Upper lobe of right lung (tissue), 1 donor: ENCODE results near the gene SLC35E1. TPM values are rescaled to one million over a fixed set of nuclear protein-coding genes. Genes with fewer than 3 reads are reported as not detected.
"Not testable (repeated sequence)": the region's sequence is repeated elsewhere in the genome, so short reads cannot be mapped to it uniquely, and the experiment has no call there.

ENCODE experiments used
- ATAC-seq: fragments of 200-7000 bp; cut with Tn5 transposase; one replicate; pipeline ENCODE4 v1.9.1; 2020; ENCODE audit warnings: mild to moderate bottlenecking, moderate library complexity
- DNase-seq: peaks from one replicate; pipeline ENCODE4 v3.0.0-alpha.2; 2020
- H3K27ac ChIP-seq: fragments of 200-600 bp; one replicate; pipeline ENCODE4 v1.8.0; 2022
- H3K27me3 ChIP-seq: fragments of 200-600 bp; one replicate; pipeline ENCODE4 v1.8.0; 2022; ENCODE audit warnings: mild to moderate bottlenecking
- H3K36me3 ChIP-seq: fragments of 200-600 bp; one replicate; pipeline ENCODE4 v1.8.0; 2022
- H3K4me1 ChIP-seq: fragments of 200-600 bp; one replicate; pipeline ENCODE4 v1.8.0; 2022
- H3K4me3 ChIP-seq: fragments of 200-600 bp; one replicate; pipeline ENCODE4 v1.8.0; 2022; ENCODE audit warnings: mild to moderate bottlenecking
- H3K9me3 ChIP-seq: fragments of 200-600 bp; one replicate; pipeline ENCODE4 v1.8.0; 2022
- CTCF ChIP-seq: fragments of 200-600 bp; IDR thresholded peaks from one replicate; pipeline ENCODE4 v1.8.0; 2022; ENCODE audit warnings: antibody characterized with exemption
- intact Hi-C: fragments of 100-400 bp; cut with DNase I; formaldehyde crosslinking; loops from one replicate; pipeline ENCODE4 v1.11.0; 2022
- total RNA-seq: library from RNA; stranded (reverse); fragmentation: NEBNext Ultra II Directional; extraction: Animal tissue kit (Norgen Biotek cat#: 25700); gene quantifications from one replicate; pipeline ENCODE4 v1.2.1, GENCODE V29; 2021
- donor health status: DM: no; HTN: yes; CAD: no; lungs with severe emphysema.

The SLC35E1 gene
- total RNA-seq, 1 donor from 2014 or later = 51.2 TPM

DNA sequence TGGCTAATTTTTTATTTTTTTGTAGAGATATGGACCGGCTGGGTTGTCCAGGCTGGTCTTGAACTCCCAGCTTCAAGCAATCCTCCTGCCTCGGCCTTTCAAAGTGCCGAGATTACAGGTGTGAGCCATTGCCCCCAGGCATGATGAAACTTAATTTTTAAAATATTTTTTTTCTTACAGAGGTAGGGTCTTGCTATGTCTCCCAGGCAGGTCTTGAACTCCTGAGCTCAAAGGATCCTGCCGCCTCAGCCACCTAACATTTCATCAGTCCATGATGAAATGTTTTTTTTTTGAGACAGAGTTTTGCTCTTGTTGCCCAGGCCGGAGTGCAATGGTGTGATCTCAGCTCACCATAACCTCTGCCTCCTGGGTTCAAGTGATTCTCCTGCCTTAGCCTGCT lies 63.7 kb downstream of the SLC35E1 start:
- TF ChIP-seq CTCF = no peak
- H3K36me3 ChIP-seq = peaks cover 32% of the 10 kb centered on the region
- H3K27me3 ChIP-seq = no peaks in the 10 kb centered on the region
- no peak for DNase-seq
- H3K27ac ChIP-seq = no peak overlapping the region
- H3K4me3 ChIP-seq = no peak overlapping the region
- no peak for ATAC-seq
- intact Hi-C loops = no loop called here
- peaks cover 5% of the 10 kb centered on the region for H3K4me1 ChIP-seq
- H3K9me3 ChIP-seq = no peaks in the 10 kb centered on the region

- DNase-seq (no peak), ATAC-seq (no peak)
- Histone ChIP-seq H3K27ac (no peak overlapping the region), H3K4me3 (no peak overlapping the region), H3K4me1 (peaks cover 5% of the 10 kb centered on the region), H3K36me3 (peaks cover 35% of the 10 kb centered on the region), H3K9me3 (no peaks in the 10 kb centered on the region), H3K27me3 (no peaks in the 10 kb centered on the region)
- intact Hi-C loops = no loop called here
- no peak for TF ChIP-seq CTCF
Measured at GRCh38 chr19:16506961-16507360, 65.3 kb downstream of the SLC35E1 start.

- DNase-seq, intact Hi-C loops, H3K4me1 ChIP-seq, H3K27me3 ChIP-seq, H3K4me3 ChIP-seq, H3K9me3 ChIP-seq, H3K27ac ChIP-seq, ATAC-seq: not testable (repeated sequence)
- H3K36me3 ChIP-seq = peaks cover 31% of the 10 kb centered on the region
Measured at GRCh38 chr19:16506161-16506560, 66.1 kb downstream of the SLC35E1 start.

DNA sequence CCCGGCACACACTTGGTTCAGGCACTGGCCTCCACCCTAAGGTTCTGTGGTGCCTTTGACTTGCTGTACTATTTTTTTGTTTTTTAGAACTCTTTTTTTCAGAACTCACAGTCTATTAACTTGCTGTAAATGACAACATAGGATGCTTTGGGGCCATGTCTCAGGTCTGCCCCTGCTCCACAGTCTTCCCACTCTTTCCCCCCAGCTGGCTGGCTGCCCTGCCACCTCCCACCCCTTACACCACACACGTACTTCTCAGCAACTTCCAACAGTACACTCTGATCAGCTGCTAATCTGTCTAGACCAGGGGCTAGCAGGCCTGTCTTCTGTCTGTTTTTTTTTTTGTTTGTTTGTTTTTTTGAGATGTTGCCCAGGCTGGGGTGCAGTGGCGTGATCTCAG lies 67.9 kb downstream of the SLC35E1 start:
- Histone ChIP-seq H3K36me3 (peaks cover 24% of the 10 kb centered on the region), H3K27me3 (no peaks in the 10 kb centered on the region), H3K4me3 (no peak overlapping the region), H3K4me1 (peaks cover 5% of the 10 kb centered on the region), H3K9me3 (no peaks in the 10 kb centered on the region), H3K27ac (no peak overlapping the region)
- TF ChIP-seq CTCF = no peak
- ATAC-seq (no peak), DNase-seq (no peak)
- intact Hi-C loops = no loop called here

Other genes starting within 250 kb of the SLC35E1 start
- gene KLF2, start 247.6 kb downstream of the SLC35E1 start, total RNA-seq = 198 TPM
- 42.8 TPM for gene EPS15L1, start 100.4 kb downstream of the SLC35E1 start, total RNA-seq
- not detected for gene CALR3, start 76.2 kb downstream of the SLC35E1 start, total RNA-seq
- 6.7 TPM for gene C19orf44, start 76.0 kb downstream of the SLC35E1 start, total RNA-seq
- 41.9 TPM for gene CHERP, start 30.0 kb downstream of the SLC35E1 start, total RNA-seq
- 13.4 TPM for gene MED26, start 55.8 kb upstream of the SLC35E1 start, total RNA-seq
- 76.7 TPM for gene SMIM7, start 87.7 kb upstream of the SLC35E1 start, total RNA-seq
- gene TMEM38A, start 88.7 kb upstream of the SLC35E1 start, total RNA-seq = 5.1 TPM
- 0.09 TPM for gene NWD1, start 147.4 kb upstream of the SLC35E1 start, total RNA-seq